ENCODE measurements around the gene DYRK2. TPM values are rescaled to one million over a fixed set of nuclear protein-coding genes. Genes with fewer than 3 reads are reported as not detected.

The DYRK2 gene
- total and polyA plus RNA-seq, 2 donors (not counting 3 experiments of a cell fraction or from before 2014, with no cell fraction given) = 4.5 to 11.0 TPM

DNA sequence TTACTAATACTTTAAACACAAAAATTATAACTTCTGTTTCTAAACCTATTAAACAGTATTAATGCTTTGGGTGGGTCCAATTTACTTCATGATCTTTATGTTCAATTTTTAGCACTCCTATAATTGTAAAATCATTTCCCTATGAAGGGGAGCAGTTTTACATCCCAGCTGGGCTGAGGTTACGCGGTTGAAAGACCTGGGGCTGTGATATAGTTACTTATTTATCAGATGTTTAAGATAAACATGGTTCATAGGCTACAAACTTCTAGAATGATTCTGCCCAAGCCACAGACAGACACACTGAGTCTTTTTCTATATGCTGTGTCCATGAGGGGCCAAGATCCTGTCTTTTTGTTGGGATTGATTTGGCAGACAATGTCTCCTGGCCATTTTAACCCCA lies 44.4 kb downstream of the DYRK2 start:
- H3K4me2 ChIP-seq (ENCODE audit: insufficient read depth, low read length) = no peak overlapping the region

DNA sequence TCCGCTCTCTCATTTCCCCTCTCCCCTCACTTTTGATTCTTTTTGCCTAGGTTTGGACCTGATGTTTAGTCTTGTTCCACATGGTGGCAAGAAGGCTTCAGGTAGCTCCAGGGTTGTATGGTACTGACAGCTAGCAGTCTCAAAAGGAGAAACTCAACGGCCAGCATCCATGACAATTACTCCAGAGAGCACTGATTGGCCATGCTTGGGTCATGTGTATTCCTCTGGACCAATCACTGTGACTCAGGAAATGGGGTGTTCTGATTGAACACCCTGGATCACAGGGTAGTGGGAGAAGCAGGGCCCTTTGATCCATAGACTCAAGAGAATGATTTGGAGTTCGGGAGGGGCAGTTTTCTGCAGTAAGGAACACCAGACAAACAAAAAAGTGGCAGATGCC lies 45.3 kb downstream of the DYRK2 start:
- H3K4me1 ChIP-seq (ENCODE audit: control insufficient read depth, extremely low read depth, insufficient read depth, low read length) = no peaks in the 10 kb centered on the region
- BruUV-seq (replicated peaks) = no TSS peak
- TF ChIP-seq MYC (IDR thresholded peaks at IDR 0.05; ENCODE audit: low read depth, low read length) = no peak
- TF ChIP-seq POLR2AphosphoS5 (IDR thresholded peaks at IDR 0.05; ENCODE audit: insufficient read depth, low read depth, low read length) = no peak
- no peak for TF ChIP-seq JUN (IDR thresholded peaks at IDR 0.05; ENCODE audit: borderline replicate concordance, insufficient read depth, insufficient read length, low read depth)
- TF ChIP-seq FOS (IDR thresholded peaks at IDR 0.05; ENCODE audit: borderline replicate concordance, insufficient read depth, low read length) = no peak
- TF ChIP-seq, protein P1, sequence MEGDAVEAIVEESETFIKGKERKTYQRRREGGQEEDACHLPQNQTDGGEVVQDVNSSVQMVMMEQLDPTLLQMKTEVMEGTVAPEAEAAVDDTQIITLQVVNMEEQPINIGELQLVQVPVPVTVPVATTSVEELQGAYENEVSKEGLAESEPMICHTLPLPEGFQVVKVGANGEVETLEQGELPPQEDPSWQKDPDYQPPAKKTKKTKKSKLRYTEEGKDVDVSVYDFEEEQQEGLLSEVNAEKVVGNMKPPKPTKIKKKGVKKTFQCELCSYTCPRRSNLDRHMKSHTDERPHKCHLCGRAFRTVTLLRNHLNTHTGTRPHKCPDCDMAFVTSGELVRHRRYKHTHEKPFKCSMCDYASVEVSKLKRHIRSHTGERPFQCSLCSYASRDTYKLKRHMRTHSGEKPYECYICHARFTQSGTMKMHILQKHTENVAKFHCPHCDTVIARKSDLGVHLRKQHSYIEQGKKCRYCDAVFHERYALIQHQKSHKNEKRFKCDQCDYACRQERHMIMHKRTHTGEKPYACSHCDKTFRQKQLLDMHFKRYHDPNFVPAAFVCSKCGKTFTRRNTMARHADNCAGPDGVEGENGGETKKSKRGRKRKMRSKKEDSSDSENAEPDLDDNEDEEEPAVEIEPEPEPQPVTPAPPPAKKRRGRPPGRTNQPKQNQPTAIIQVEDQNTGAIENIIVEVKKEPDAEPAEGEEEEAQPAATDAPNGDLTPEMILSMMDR (IDR thresholded peaks at IDR 0.05; ENCODE audit: extremely low read depth in 1 of 2, insufficient read depth in 1 of 2, low read depth in 1 of 2, low read length in 2 of 2) = no peak
- TF ChIP-seq EZH2 (IDR thresholded peaks at IDR 0.05; ENCODE audit: borderline replicate concordance, low read depth, low read length, severe bottlenecking) = no peak
- TF ChIP-seq GATA2 (IDR thresholded peaks at IDR 0.05; ENCODE audit: insufficient read depth, insufficient read length, low read depth, low read length) = no peak
- TF ChIP-seq, protein P2, sequence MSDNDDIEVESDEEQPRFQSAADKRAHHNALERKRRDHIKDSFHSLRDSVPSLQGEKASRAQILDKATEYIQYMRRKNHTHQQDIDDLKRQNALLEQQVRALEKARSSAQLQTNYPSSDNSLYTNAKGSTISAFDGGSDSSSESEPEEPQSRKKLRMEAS (IDR thresholded peaks at IDR 0.05; ENCODE audit: insufficient read depth, insufficient read length) = no peak
- TF ChIP-seq POLR2A (IDR thresholded peaks at IDR 0.05; ENCODE audit: low read depth, low read length) = no peak
- FAIRE-seq = no peak
- H4K20me1 ChIP-seq (replicated peaks; ENCODE audit: control insufficient read depth, extremely low read depth, insufficient read depth, low read length) = no peaks in the 10 kb centered on the region
- H3K9ac ChIP-seq (replicated peaks; ENCODE audit: extremely low read depth, insufficient read depth, low read length) = no peak overlapping the region
- CTCF ChIA-PET = interaction anchor here (1.2 kb wide), 1 partner anchor 13 kb away, joined by 3 read pairs; no protein-coding TSS in a partner anchor
- dilution Hi-C loops (cut with MboI; ENCODE audit: extremely low pct_ligation_motif_present, low sequenced_read_pairs) (no loop called here), intact Hi-C loops (cut with micrococcal nuclease) (no loop called here)
- H3K4me2 ChIP-seq (ENCODE audit: insufficient read depth, low read length) = no peak overlapping the region
- no peaks in the 10 kb centered on the region for H3K9me3 ChIP-seq (replicated peaks; ENCODE audit: control insufficient read depth, insufficient read depth, low read length)
- no peaks in the 10 kb centered on the region for H3K79me2 ChIP-seq (ENCODE audit: control insufficient read depth, insufficient read depth, low read length)
- no peak overlapping the region for H3K4me3 ChIP-seq (replicated peaks in 1 of 3; ENCODE audit: insufficient read depth in 1 of 3, low read depth in 1 of 3, low read length in 3 of 3)
- H3K36me3 ChIP-seq (ENCODE audit: control insufficient read depth in 2 of 2, extremely low read depth in 1 of 2, insufficient read depth in 2 of 2, low read length in 2 of 2) = no peaks in the 10 kb centered on the region
- peaks cover 4 to 13% of the 10 kb centered on the region in 2 experiments for H3K27me3 ChIP-seq (ENCODE audit: control insufficient read depth in 2 of 2, insufficient read depth in 2 of 2, low read length in 2 of 2)
- DNase-seq (ENCODE audit: low read depth, low spot score) = no peak
- POLR2A ChIA-PET = no interaction called here
- no peak overlapping the region for H3K27ac ChIP-seq (ENCODE audit: insufficient read depth, low read depth, low read length)
- H2AFZ ChIP-seq (ENCODE audit: low read depth, low read length) = no peak overlapping the region
- no peaks in the 10 kb centered on the region for H3K9me1 ChIP-seq (replicated peaks; ENCODE audit: control insufficient read depth, extremely low read depth, insufficient read depth, low read length)

More for the DNA sequence above, 44.4 kb downstream of the DYRK2 start:
- TF ChIP-seq GATA2 (IDR thresholded peaks at IDR 0.05; ENCODE audit: insufficient read depth, insufficient read length, low read depth, low read length) (no peak), EZH2 (IDR thresholded peaks at IDR 0.05; ENCODE audit: borderline replicate concordance, low read depth, low read length, severe bottlenecking) (no peak), MYC (IDR thresholded peaks at IDR 0.05; ENCODE audit: low read depth, low read length) (no peak), POLR2A (IDR thresholded peaks at IDR 0.05; ENCODE audit: low read depth, low read length) (no peak), FOS (IDR thresholded peaks at IDR 0.05; ENCODE audit: borderline replicate concordance, insufficient read depth, low read length) (no peak)
- TF ChIP-seq, protein P2 (IDR thresholded peaks at IDR 0.05; ENCODE audit: insufficient read depth, insufficient read length) = no peak
- Histone ChIP-seq H2AFZ (ENCODE audit: low read depth, low read length) (no peak overlapping the region), H4K20me1 (replicated peaks; ENCODE audit: control insufficient read depth, extremely low read depth, insufficient read depth, low read length) (no peaks in the 10 kb centered on the region), H3K4me3 (replicated peaks in 1 of 3; ENCODE audit: insufficient read depth in 1 of 3, low read depth in 1 of 3, low read length in 3 of 3) (no peak overlapping the region), H3K27me3 (ENCODE audit: control insufficient read depth in 2 of 2, insufficient read depth in 2 of 2, low read length in 2 of 2) (peaks cover 0 to 8% of the 10 kb centered on the region in 2 experiments), H3K27ac (ENCODE audit: insufficient read depth, low read depth, low read length) (no peak overlapping the region), H3K9ac (replicated peaks; ENCODE audit: extremely low read depth, insufficient read depth, low read length) (no peak overlapping the region), H3K4me1 (ENCODE audit: control insufficient read depth, extremely low read depth, insufficient read depth, low read length) (no peaks in the 10 kb centered on the region), H3K9me3 (replicated peaks; ENCODE audit: control insufficient read depth, insufficient read depth, low read length) (no peaks in the 10 kb centered on the region), H3K36me3 (ENCODE audit: control insufficient read depth in 2 of 2, extremely low read depth in 1 of 2, insufficient read depth in 2 of 2, low read length in 2 of 2) (no peaks in the 10 kb centered on the region), H3K79me2 (ENCODE audit: control insufficient read depth, insufficient read depth, low read length) (no peaks in the 10 kb centered on the region), H3K9me1 (replicated peaks; ENCODE audit: control insufficient read depth, extremely low read depth, insufficient read depth, low read length) (no peaks in the 10 kb centered on the region)
- FAIRE-seq (no peak), DNase-seq (ENCODE audit: low read depth, low spot score) (no peak)
- BruUV-seq (replicated peaks) = no TSS peak
- CTCF ChIA-PET = interaction anchor here (1.2 kb wide), 1 partner anchor 12 kb away, joined by 3 read pairs; no protein-coding TSS in a partner anchor
- intact Hi-C loops (cut with micrococcal nuclease) (no loop called here), dilution Hi-C loops (cut with MboI; ENCODE audit: extremely low pct_ligation_motif_present, low sequenced_read_pairs) (no loop called here)
- POLR2A ChIA-PET = no interaction called here
